NCI-H146 (cell line): ENCODE results near the gene GABPB1.
A peak's percentile ranks its signal among the peaks of the same experiment; 100 is the strongest.

Experiments
- DNase-seq: peaks from one replicate; lab custom pipeline; 2025; lab: John Stamatoyannopoulos, UW

Gene GABPB1

GRCh38 chr15:50344006-50344464 lies 11.0 kb downstream of the GABPB1 start:
- no peak for DNase-seq

GRCh38 chr15:50341616-50342136 lies 13.3 kb downstream of the GABPB1 start:
- no peak for DNase-seq

- DNase-seq: no peak
Observed at GRCh38 chr15:50340416-50340815, 14.6 kb downstream of the GABPB1 start.

GRCh38 chr15:50339717-50340116 lies 15.3 kb downstream of the GABPB1 start:
- no peak for DNase-seq

- DNase-seq: no peak
Observed at GRCh38 chr15:50335251-50335650, 19.7 kb downstream of the GABPB1 start.

- no peak for DNase-seq
Observed at GRCh38 chr15:50333229-50333628, 21.8 kb downstream of the GABPB1 start.

GRCh38 chr15:50330921-50331320 lies 24.1 kb downstream of the GABPB1 start:
- DNase-seq: no peak

- no peak for DNase-seq
Observed at GRCh38 chr15:50328116-50328515, 26.9 kb downstream of the GABPB1 start.

GRCh38 chr15:50321680-50322210 lies 33.3 kb downstream of the GABPB1 start:
- DNase-seq: no peak

GRCh38 chr15:50320504-50320903 lies 34.5 kb downstream of the GABPB1 start:
- no peak for DNase-seq

- DNase-seq: no peak
Observed at GRCh38 chr15:50318697-50319096, 36.3 kb downstream of the GABPB1 start.

- peak; percentile 8 for DNase-seq
Observed at GRCh38 chr15:50315814-50316630, 39.0 kb downstream of the GABPB1 start.

GRCh38 chr15:50312636-50313035 lies 42.4 kb downstream of the GABPB1 start:
- DNase-seq: no peak

- DNase-seq: no peak
Observed at GRCh38 chr15:50307799-50308198, 47.2 kb downstream of the GABPB1 start.

GRCh38 chr15:50304836-50305235 lies 50.2 kb downstream of the GABPB1 start:
- no peak for DNase-seq

GRCh38 chr15:50302581-50302980 lies 52.4 kb downstream of the GABPB1 start:
- DNase-seq: no peak

- DNase-seq: no peak
Observed at GRCh38 chr15:50298340-50298739, 56.7 kb downstream of the GABPB1 start.

- no peak for DNase-seq
Observed at GRCh38 chr15:50295966-50296365, 59.0 kb downstream of the GABPB1 start.

GRCh38 chr15:50289749-50290148 lies 65.2 kb downstream of the GABPB1 start:
- no peak for DNase-seq

- DNase-seq: no peak
Observed at GRCh38 chr15:50287324-50288116, 67.5 kb downstream of the GABPB1 start.

GRCh38 chr15:50281427-50281826 lies 73.6 kb downstream of the GABPB1 start:
- DNase-seq: no peak

- DNase-seq: no peak
Observed at GRCh38 chr15:50280271-50280670, 74.7 kb downstream of the GABPB1 start.

GRCh38 chr15:50278496-50278895 lies 76.5 kb downstream of the GABPB1 start:
- no peak for DNase-seq
